HG02571 (cell line): ENCODE results near the gene IL17RA.

Experiments
- ATAC-seq: cut with Tn5 transposase; IDR thresholded peaks from one replicate; pipeline ENCODE4 v1.9.1; 2021; ENCODE audit warnings: mild to moderate bottlenecking, moderate library complexity; ENCODE audit not compliant: unreplicated experiment

IL17RA gene

GRCh38 chr22:17079572-17079971 lies 5.2 kb upstream of the IL17RA start:
- ATAC-seq, result no peak

GRCh38 chr22:17083255-17083654 lies 1.5 kb upstream of the IL17RA start:
- no peak for ATAC-seq

- ATAC-seq, result no peak
These were observed 874 bp upstream of the IL17RA start for GRCh38 chr22:17083811-17084441.

GRCh38 chr22:17085277-17086181 lies 729 bp downstream of the IL17RA start:
- ATAC-seq, result peak; percentile 17

GRCh38 chr22:17086296-17086695 lies 1.5 kb downstream of the IL17RA start:
- ATAC-seq, result no peak

- ATAC-seq, result no peak
These were observed 2.1 kb downstream of the IL17RA start for GRCh38 chr22:17086788-17087497.

GRCh38 chr22:17087498-17088131 lies 2.8 kb downstream of the IL17RA start:
- ATAC-seq, result no peak

- no peak for ATAC-seq
These were observed 5.8 kb downstream of the IL17RA start for GRCh38 chr22:17090550-17090949.

GRCh38 chr22:17091851-17092250 lies 7.1 kb downstream of the IL17RA start:
- no peak for ATAC-seq

- no peak for ATAC-seq
These were observed 8.3 kb downstream of the IL17RA start for GRCh38 chr22:17093081-17093480.

GRCh38 chr22:17095538-17095937 lies 10.7 kb downstream of the IL17RA start:
- no peak for ATAC-seq

GRCh38 chr22:17096071-17096470 lies 11.3 kb downstream of the IL17RA start:
- no peak for ATAC-seq

- ATAC-seq, result no peak
These were observed 12.3 kb downstream of the IL17RA start for GRCh38 chr22:17097062-17097461.

- ATAC-seq, result no peak
These were observed 12.9 kb downstream of the IL17RA start for GRCh38 chr22:17097701-17098100.

- no peak for ATAC-seq
These were observed 13.6 kb downstream of the IL17RA start for GRCh38 chr22:17098379-17098819.

GRCh38 chr22:17100621-17101020 lies 15.8 kb downstream of the IL17RA start:
- no peak for ATAC-seq

- ATAC-seq, result no peak
These were observed 16.9 kb downstream of the IL17RA start for GRCh38 chr22:17101475-17102296.

- ATAC-seq, result no peak
These were observed 17.5 kb downstream of the IL17RA start for GRCh38 chr22:17102297-17102667.

GRCh38 chr22:17103351-17103750 lies 18.6 kb downstream of the IL17RA start:
- ATAC-seq, result no peak

- no peak for ATAC-seq
These were observed 19.6 kb downstream of the IL17RA start for GRCh38 chr22:17104336-17104935.
